ENCODE measurements around the gene RNU6-8. TPM values are rescaled to one million over a fixed set of nuclear protein-coding genes. Genes with fewer than 3 reads are reported as not detected.
A peak's percentile ranks its signal among the peaks of the same experiment; 100 is the strongest.

The RNU6-8 gene
- not detected in 2 replicates for total RNA-seq (2014; rRNA removed; shearing (Covaris generic))

DNA sequence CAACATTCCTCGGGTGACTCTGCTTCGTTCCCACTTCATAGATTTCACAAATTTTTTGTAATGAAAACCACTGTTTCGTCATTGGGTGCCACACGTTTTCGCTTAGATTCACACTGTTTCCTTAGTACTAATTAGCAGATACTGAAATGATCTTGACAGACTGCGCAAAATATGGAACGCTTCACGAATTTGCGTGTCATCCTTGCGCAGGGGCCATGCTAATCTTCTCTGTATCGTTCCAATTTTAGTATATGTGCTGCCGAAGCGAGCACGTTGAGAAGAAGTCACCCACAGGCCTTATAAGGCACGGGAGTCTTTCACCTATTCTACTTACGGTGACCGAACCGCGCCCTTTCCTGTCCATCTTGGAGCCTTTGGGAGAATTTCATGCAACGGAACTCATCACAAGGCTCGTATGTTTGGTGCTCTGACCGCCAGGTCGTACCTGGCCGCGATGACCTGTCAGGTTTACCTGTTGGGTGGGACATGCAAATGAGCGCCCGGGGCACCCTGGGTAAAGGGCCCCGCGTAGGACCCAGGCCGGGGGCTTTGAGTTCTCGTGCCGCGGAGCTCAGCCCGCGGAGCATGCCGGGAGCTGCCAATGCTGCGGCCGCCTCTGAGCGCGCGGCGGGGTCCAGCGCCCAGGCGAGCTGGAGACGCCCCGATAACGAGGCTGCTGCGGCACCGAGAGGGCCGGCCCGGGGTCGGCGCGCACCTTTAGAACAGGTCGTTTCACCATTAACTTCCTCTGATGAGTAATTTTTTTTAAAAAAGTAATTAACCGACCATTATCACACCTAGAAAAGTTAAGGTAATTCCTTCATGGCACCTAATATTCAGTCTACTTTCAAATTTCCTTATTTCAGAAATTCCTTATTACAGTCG is at the start of gene RNU6-8:
Gene RNU6-8 (minus strand): TSS at position 272 of the 885 bp plus-strand sequence.
- DNase-seq (ENCODE audit: low spot score): peak; percentile 78

GRCh38 chr14:32252030-32252670 is 49.1 kb upstream of the RNU6-8 start:
- DNase-seq (ENCODE audit: low spot score): peak; percentile 74

DNA sequence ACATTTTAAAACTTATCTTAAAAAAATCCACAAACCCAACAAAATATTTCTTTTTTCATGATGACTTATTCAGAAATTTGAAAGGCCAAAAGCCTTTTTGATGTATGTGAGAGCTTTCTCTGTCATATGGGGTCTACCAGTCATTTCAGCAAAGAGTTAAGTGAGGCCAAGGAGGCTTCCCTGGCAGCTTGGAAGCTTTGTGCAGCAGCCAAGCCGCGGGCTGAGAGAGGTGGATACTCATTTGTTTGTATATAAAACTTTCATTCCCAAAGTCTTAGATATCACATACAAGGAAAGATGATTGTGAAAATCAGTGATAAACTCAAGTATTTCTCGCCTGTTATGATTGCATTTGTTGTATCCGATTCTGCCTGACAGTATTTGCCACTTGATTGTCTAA is 48.5 kb upstream of the RNU6-8 start:
- no peak for DNase-seq (ENCODE audit: low spot score)

- DNase-seq (ENCODE audit: low spot score): no peak
Observed at GRCh38 chr14:32250681-32251080, 47.6 kb upstream of the RNU6-8 start.

DNA sequence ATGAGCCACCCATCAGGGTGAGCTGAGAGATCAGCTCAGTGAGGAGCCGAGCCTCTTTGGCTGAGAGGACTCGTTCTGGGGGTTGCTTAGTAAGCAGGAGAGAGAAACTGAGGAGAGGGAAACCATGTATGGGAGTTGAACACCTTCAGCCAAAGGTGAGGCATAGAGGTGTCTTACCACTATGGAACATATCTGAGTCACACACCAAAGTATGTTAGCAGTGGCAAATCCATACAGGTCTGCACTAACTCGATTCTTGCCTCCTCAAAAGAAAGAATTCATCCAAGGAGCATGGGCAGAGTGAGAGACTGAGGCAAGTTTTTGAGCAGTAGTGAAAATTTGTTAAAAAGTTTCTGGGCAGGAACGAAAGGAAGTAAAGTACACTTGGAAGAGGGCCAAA is 46.7 kb upstream of the RNU6-8 start:
- no peak for DNase-seq (ENCODE audit: low spot score)

DNA sequence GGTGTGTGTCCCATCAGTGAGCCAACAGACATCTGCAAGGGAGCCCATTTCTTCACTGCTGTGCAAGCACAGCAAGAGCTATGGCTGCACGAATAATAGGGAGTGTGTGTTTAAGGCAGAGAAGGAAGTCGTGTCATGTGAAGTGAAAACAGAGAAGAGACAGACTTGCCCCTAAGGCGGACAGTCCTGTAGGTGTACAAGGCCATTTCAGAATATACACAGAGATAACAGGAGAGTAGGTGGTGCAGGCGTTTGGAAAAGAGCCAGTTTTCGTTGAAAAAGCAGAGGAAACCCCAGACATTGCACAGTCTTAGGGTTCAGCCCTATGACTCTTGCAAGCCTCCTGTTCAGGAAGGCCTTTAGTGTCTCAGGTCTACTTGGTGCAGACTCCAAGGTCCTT is 46.3 kb upstream of the RNU6-8 start:
- DNase-seq (ENCODE audit: low spot score): no peak

GRCh38 chr14:32246751-32247150 is 43.7 kb upstream of the RNU6-8 start:
- DNase-seq (ENCODE audit: low spot score): no peak

- no peak for DNase-seq (ENCODE audit: low spot score)
Observed at GRCh38 chr14:32244404-32244803, 41.3 kb upstream of the RNU6-8 start.

- DNase-seq (ENCODE audit: low spot score): no peak
Observed at GRCh38 chr14:32233260-32233659, 30.2 kb upstream of the RNU6-8 start.

GRCh38 chr14:32232481-32232880 is 29.4 kb upstream of the RNU6-8 start:
- no peak for DNase-seq (ENCODE audit: low spot score)

- DNase-seq (ENCODE audit: low spot score): no peak
Observed at GRCh38 chr14:32230695-32231280, 27.7 kb upstream of the RNU6-8 start.

DNA sequence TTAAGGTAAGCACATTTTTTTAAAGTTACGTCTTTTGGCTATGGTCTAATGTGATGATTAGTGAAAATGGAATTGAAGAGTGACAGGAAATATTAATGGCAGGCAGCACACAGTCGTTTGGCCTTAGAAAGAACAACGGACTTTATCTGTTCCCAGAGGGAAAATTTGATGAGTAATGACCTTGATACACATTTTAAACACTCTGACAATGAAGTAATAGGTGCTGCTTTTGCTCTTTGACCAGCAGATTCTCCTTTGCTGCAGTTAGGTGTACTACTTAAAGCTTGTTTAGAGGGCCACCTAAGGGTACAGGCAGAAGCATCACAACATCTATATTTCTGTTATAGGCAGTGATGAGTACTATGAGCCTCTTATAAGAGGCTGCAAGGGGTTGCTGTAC is 27.1 kb upstream of the RNU6-8 start:
- DNase-seq (ENCODE audit: low spot score): no peak

DNA sequence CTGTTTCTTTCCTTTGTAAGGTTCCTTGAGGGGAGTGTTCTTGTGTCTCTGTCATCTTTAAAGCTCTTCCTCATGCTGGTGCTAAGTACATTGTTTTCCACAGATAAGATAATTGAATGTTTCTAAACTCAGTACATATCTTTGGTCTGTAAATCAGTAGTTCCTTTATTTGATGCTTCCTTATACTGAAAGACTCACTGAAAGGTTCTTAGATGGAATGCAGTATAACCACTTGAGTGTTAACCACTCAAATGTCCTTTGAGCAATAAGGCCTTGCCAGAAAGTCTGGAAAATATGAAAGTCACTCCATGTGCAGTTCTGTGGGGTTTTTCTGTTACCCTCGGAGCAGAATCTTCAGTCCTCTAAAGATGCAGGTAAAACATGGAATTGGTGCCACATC is 23.0 kb upstream of the RNU6-8 start:
- DNase-seq (ENCODE audit: low spot score): no peak

GRCh38 chr14:32225378-32225920 is 22.4 kb upstream of the RNU6-8 start:
- DNase-seq (ENCODE audit: low spot score): no peak

GRCh38 chr14:32224737-32225377 is 21.8 kb upstream of the RNU6-8 start:
- peak; percentile 74 for DNase-seq (ENCODE audit: low spot score)

DNA sequence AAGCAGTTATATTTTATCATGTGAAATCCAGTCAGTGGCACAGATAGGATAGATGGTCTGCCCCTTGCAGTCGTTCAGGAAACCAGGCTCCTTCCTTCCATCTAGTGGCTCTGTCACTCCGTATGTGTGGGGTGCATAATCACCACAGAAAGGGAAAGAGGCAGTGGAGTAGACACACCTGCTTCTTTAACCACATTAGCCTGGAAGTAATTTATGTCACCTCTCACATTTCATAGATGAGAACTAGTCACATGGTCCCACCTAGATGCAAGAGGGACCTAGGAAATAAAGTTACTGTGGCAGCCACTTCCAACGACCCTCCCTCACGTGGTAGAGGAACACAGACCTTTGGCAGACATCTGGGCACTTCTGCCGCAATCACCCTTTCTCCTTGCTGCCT is 14.2 kb upstream of the RNU6-8 start:
- DNase-seq (ENCODE audit: low spot score): no peak

GRCh38 chr14:32212833-32213232 is 9.8 kb upstream of the RNU6-8 start:
- DNase-seq (ENCODE audit: low spot score): no peak

- no peak for DNase-seq (ENCODE audit: low spot score)
Observed at GRCh38 chr14:32211068-32211404, 8.0 kb upstream of the RNU6-8 start.

DNA sequence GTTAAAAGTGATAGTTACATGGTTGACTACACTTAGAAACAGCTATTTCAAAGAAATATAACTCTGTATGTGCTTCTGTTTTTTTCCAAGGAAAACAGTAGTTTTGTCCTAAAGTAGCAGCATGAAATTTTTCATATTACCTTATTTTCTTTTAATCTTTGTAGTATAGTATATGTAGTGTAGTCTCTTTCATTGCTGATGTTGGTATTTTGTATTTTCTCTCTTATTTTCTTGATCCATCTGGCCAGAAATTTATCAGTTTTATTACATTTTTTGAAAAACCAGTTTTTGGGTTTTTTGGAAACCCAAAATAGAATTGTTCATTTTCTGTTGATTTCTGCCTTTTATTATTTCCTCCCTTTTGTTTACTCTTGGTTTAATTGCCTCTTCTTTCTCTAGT is 6.4 kb upstream of the RNU6-8 start:
- no peak for DNase-seq (ENCODE audit: low spot score)

DNA sequence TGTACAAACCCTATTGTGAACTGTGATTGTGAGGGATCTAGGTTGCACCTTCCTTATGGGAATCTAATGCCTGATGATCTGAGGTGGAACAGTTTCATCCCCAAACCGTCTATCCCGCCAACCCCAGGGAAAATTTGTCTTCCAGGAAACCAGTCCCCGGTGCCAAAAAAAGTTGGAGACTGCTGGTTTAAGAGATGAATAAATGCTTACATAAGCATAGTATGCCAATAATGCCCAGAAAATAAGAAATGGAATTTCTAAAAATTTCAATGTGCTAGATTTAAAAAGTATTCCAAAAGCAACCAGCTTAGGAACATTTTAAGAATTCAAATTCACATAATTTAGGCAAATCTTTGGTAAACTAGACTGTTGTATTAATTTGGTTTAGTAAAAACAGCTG is 5.4 kb upstream of the RNU6-8 start:
- no peak for DNase-seq (ENCODE audit: low spot score)

DNA sequence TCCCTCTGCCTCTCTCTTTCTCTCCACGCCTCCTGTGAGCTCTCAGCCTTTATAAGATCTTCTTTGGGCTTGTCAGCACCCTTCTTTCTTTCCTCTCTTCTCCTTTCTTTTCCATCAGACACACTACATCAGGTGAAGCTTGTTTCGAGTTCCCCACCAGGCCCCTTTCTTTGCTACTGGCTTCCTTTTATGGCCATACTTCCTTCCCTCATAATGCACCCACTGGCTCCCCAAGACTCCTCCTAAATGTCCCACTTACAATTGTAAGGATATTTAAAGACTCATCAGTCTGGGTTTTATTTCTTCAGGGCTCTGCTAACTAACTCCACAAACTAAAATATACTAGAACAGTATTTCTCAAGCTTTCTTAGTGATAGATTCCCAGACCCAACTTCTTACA is 3.5 kb upstream of the RNU6-8 start:
- DNase-seq (ENCODE audit: low spot score): no peak

- no peak for DNase-seq (ENCODE audit: low spot score)
Observed at GRCh38 chr14:32205984-32206383, 2.9 kb upstream of the RNU6-8 start.
